Keratinocyte (primary cell): ENCODE measurements around the gene HNRNPAB.
"Not testable (repeated sequence)": the region's sequence is repeated elsewhere in the genome, so short reads cannot be mapped to it uniquely, and the experiment has no call there.

Experiments
- CTCF ChIP-seq, 3 experiments: IDR thresholded peaks in 1 of 3; conservative IDR thresholded peaks in 1 of 3; optimal IDR thresholded peaks in 1 of 3; 2 replicates in 2 of 3; 3 replicates in 1 of 3; pipeline versions ENCODE3 to v1.5.1; 2011; ENCODE audit warnings: low read length in 3 of 3, mild to moderate bottlenecking in 3 of 3, moderate library complexity in 2 of 3, control low read depth in 1 of 3, inconsistent platforms in 1 of 3; ENCODE audit not compliant: insufficient read depth in 2 of 3; ENCODE audit errors: extremely low read depth in 1 of 3
- EZH2 ChIP-seq: IDR thresholded peaks from one replicate; pipeline ENCODE4 v1.6.1; 2012; ENCODE audit warnings: inconsistent platforms, mild to moderate bottlenecking, low read length, moderate library complexity

- TF ChIP-seq CTCF (optimal IDR thresholded peaks at IDR 0.05 in 1 of 3, IDR thresholded peaks at IDR 0.05 in 1 of 3, conservative IDR thresholded peaks at IDR 0.05 in 1 of 3; ENCODE audit: extremely low read depth in 1 of 3, insufficient read depth in 2 of 3, low read length in 3 of 3); EZH2: not testable (repeated sequence)
Measured at GRCh38 chr5:178239626-178240301, 35.4 kb downstream of the HNRNPAB start.
